Uterus (tissue), 4 donors: ENCODE data around the gene TMEM178B. TPM values are rescaled to one million over a fixed set of nuclear protein-coding genes. Genes with fewer than 3 reads are reported as not detected.

Experiments used
- DNase-seq, 2 donors: peaks; one replicate each; pipeline ENCODE4 v3.0.0-alpha.2; 2019 to 2020
- H3K27ac ChIP-seq, 2 donors: fragments of 200-600 bp; sonication (generic); 1 replicate in 1 of 2; 2 replicates in 1 of 2; pipeline ENCODE4 v1.5.1; 2016 to 2018
- H3K27me3 ChIP-seq, 2 donors: fragments of 200-600 bp; sonication (generic); one replicate each; pipeline ENCODE4 v1.5.1; 2018 to 2019; ENCODE audit warnings: control low read depth in 1 of 2
- H3K36me3 ChIP-seq, 2 donors: fragments of 200-600 bp; sonication (generic); one replicate each; pipeline ENCODE4 v1.5.1; 2019; ENCODE audit warnings: control low read depth in 1 of 2
- H3K4me1 ChIP-seq, 2 donors: fragments of 200-600 bp; sonication (generic); one replicate each; pipeline ENCODE4 v1.5.1; 2018 to 2019; ENCODE audit warnings: control low read depth in 1 of 2
- H3K4me3 ChIP-seq, 2 donors: fragments of 200-600 bp; sonication (generic); 1 replicate in 1 of 2; 2 replicates in 1 of 2; pipeline ENCODE4 v1.5.1; 2018 to 2019; ENCODE audit warnings: mild to moderate bottlenecking in 1 of 2
- H3K9me3 ChIP-seq, 2 donors: fragments of 200-600 bp; sonication (generic); one replicate each; pipeline ENCODE4 v1.5.1; 2019; ENCODE audit warnings: control low read depth in 1 of 2
- POLR2A ChIP-seq, 2 donors: fragments of 450-650 bp; IDR thresholded peaks; one replicate each; pipeline ENCODE4 v1.6.1; 2016; ENCODE audit warnings: antibody characterized with exemption in 2 of 2, mild to moderate bottlenecking in 1 of 2, moderate library complexity in 1 of 2
- intact Hi-C: fragments of 100-400 bp; cut with DNase I; formaldehyde crosslinking; loops from one replicate; pipeline ENCODE4 v1.15.1; 2023; ENCODE audit warnings: low total_unique reads
- total RNA-seq, 4 donors: library from RNA; depleted of rRNA in 3 of 4; stranded (reverse); fragments of >200 nt in 3 of 4; gene quantifications; one replicate each; pipeline versions ENCODE4 v1.1.0 to v1.2.4, GENCODE V29; 2014 to 2023
- TF ChIP-seq, protein P1 (sequence below), 4 experiments: fragments of 200-600 bp in 2 of 4; fragments of 450-650 bp in 2 of 4; sonication (generic) in 2 of 4; IDR thresholded peaks; one replicate each; pipeline ENCODE4 v1.5.1; 2016 to 2019; ENCODE audit warnings: antibody characterized with exemption in 4 of 4, mild to moderate bottlenecking in 2 of 4, moderate library complexity in 1 of 4
- donor health status: DM: yes; HTN: yes; CAD: no.

The TMEM178B gene
- total RNA-seq, 4 donors from 2014 or later: 0.76 to 3.0 TPM; not detected in 2

DNA sequence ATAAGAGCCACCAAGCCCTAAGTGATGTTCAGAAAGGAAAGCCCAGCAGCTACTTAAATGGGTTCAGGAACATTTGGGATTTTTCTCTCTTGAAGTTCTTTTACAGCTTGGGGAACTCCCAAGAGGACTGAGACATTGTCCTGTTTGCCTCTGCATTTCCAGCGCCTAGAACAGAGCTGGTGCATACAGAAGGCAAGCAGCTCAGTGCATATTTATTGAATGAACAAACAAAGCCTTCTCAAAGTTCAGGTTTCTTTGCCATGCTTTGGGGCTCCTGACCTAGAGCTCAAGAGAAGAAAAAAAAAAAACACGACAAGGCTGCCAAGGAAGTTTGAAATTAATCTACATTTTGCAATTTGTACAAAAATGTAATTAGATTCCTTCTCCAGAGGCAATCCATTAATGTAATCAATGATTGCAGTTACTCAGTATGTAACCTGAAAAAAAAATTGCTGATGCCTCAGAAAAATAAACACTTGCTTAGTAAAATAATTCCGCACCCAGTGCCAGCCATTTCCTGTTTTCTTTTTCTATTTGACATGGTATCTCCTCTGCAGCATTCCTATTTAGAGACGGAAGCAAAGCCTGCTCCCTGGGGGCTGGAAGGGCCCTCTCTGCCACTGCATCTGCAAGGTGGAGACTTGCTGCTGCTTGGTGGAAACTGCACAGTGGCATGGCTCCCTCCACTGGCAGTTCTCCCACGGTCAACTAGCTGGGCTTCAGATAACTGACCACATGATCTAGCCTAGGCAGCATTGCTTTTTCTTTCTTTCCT is 157.3 kb downstream of the TMEM178B start:
- Histone ChIP-seq H3K4me1 (no peaks in the 10 kb centered on the region), H3K27me3 (no peaks in the 10 kb centered on the region)
- intact Hi-C loops: no loop called here

DNA sequence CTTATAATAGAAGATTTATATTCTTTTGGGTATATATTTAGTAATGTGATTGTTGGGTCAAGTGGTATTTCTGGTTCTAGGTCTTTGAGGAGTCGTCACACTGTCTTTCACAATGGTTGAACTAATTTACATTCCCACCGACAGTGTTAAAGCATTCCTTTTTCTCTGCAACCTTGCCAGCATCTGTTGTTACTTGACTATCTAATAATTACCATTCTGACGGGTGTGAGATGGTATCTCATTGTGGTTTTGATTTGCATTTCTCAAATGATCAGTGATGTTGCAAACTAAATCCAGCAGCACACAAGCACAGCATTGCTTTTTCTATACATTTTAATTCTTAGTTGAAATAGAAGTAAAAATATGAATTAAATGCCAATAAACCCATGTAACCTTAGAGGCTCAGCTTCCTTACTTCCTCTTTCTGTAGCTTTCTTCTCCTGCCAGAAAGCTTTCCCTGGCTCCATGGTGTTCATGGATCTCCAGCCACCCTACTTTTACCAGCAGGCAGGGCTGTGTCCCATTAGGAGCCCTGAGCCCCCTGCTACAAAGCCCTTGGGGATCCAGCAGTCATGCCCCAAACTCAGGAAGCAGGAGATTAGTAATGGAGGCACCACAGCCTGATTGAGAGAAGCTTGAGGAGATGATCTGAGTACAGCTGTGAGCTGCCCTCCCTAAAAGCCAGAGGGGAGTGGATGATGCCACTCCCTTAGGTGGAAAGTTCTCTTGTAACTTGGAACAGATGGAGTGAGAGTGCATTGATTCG is 158.6 kb downstream of the TMEM178B start:
- Histone ChIP-seq H3K27me3 (no peaks in the 10 kb centered on the region), H3K27ac (no peak overlapping the region), H3K36me3 (no peaks in the 10 kb centered on the region), H3K4me1 (no peaks in the 10 kb centered on the region), H3K4me3 (no peak overlapping the region), H3K9me3 (no peaks in the 10 kb centered on the region)
- TF ChIP-seq, protein P1, sequence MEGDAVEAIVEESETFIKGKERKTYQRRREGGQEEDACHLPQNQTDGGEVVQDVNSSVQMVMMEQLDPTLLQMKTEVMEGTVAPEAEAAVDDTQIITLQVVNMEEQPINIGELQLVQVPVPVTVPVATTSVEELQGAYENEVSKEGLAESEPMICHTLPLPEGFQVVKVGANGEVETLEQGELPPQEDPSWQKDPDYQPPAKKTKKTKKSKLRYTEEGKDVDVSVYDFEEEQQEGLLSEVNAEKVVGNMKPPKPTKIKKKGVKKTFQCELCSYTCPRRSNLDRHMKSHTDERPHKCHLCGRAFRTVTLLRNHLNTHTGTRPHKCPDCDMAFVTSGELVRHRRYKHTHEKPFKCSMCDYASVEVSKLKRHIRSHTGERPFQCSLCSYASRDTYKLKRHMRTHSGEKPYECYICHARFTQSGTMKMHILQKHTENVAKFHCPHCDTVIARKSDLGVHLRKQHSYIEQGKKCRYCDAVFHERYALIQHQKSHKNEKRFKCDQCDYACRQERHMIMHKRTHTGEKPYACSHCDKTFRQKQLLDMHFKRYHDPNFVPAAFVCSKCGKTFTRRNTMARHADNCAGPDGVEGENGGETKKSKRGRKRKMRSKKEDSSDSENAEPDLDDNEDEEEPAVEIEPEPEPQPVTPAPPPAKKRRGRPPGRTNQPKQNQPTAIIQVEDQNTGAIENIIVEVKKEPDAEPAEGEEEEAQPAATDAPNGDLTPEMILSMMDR (IDR thresholded peaks at IDR 0.05): no peak
- no peak for TF ChIP-seq POLR2A (IDR thresholded peaks at IDR 0.05)
- DNase-seq: no peak
- intact Hi-C loops: no loop called here

More for the DNA sequence above, 157.3 kb downstream of the TMEM178B start:
- H3K4me3 ChIP-seq: no peak overlapping the region
- H3K27ac ChIP-seq: no peak overlapping the region
- no peaks in the 10 kb centered on the region for H3K9me3 ChIP-seq
- TF ChIP-seq, protein P1 (IDR thresholded peaks at IDR 0.05): no peak
- no peak for TF ChIP-seq POLR2A (IDR thresholded peaks at IDR 0.05)
- no peak for DNase-seq
- no peaks in the 10 kb centered on the region for H3K36me3 ChIP-seq

DNA sequence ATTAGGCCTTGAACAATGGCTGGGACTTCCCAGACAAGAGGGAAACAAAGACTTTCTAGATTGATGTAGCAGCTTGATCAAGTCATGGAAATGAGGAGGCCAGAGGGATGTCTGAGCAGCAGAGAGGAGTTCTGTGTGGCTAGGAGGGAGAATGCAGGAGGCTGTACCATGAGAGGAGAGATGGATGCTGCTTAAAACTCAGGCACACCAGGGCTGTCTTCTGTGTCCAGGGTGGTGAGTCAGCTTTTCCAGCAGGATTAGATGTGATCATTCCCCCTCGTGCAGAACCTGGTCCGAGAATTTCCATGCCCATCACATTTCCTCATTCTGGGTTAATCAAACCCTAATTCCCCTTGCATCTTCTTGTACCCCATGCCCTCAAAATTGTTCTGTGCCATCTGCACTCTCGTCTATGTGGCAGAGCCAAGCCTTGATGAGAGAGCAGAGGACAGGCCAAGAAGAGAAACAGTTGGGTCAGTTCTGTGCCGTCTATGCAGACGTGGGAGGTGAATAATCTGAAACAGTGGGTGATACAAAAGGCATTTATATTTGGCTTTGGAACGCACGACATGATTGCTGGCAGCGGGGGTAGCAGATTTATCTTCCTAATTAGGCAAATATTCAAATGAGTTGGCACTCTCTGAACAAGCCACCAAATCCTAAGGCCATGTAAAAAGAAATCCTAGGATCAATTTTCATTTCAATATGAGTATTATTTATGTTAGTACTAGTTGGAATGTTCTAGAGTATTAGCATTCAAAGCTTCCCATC is 160.7 kb downstream of the TMEM178B start:
- Histone ChIP-seq H3K4me1 (no peaks in the 10 kb centered on the region), H3K27me3 (no peaks in the 10 kb centered on the region), H3K4me3 (no peak overlapping the region), H3K9me3 (no peaks in the 10 kb centered on the region), H3K36me3 (no peaks in the 10 kb centered on the region), H3K27ac (no peak overlapping the region)
- DNase-seq: no peak
- no peak for TF ChIP-seq POLR2A (IDR thresholded peaks at IDR 0.05)
- intact Hi-C loops: no loop called here

DNA sequence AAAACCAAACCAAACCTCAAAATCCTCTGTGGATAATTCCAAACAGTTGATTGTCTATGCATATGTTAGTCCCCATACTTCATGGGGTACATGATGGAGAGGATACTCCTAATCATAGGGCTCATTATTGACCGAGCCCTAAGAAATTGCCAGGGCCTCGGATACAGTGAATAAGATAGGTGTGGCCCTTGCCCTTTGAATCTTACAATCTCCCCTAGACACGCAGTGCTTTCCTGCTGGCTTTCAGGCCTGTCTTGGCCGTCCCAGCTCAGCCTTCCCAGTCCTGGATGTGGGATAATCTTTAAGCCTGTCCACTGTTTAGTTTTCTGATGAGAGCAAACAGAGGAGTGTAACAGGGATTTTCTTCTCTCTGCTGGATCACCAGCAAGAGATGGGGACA is 161.8 kb downstream of the TMEM178B start:
- H3K4me1 ChIP-seq: no peaks in the 10 kb centered on the region
- intact Hi-C loops: no loop called here
- no peaks in the 10 kb centered on the region for H3K27me3 ChIP-seq
- DNase-seq: no peak
- no peak overlapping the region for H3K27ac ChIP-seq
- TF ChIP-seq, protein P1 (IDR thresholded peaks at IDR 0.05): no peak
- no peak for TF ChIP-seq POLR2A (IDR thresholded peaks at IDR 0.05)
- H3K36me3 ChIP-seq: no peaks in the 10 kb centered on the region
- H3K4me3 ChIP-seq: no peak overlapping the region
- no peaks in the 10 kb centered on the region for H3K9me3 ChIP-seq

DNA sequence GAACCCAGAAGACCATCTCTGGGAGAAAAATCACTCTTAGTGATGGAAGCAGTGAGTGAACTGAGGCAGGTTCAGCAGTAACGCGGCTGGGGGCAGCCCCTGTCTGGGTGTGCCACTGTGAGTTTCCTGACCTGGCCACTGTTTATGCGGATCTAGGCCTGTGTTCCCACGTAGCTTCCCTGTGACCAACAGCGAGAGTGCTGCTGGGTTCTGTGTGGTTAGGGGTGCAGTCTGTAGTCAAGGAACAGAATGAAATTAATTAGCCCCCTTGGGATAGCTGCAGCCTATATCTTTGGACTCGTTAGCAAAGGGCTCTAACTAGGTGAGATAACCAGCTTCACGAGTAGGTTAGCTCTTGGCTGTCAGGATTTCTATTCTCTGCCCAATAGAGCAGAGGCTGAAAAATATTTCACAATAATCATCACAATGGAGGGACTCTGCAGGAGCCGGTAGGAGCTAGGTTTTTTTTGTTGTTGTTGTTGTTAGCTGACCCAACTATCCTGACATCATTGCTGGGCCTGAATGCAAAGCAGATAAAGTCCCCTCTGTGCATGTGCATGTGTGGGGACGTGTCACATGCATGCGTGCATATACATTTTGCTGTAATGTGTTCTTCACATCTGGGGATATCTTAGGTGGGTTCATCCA is 164.9 kb downstream of the TMEM178B start:
- no peak overlapping the region for H3K4me3 ChIP-seq
- H3K4me1 ChIP-seq: no peaks in the 10 kb centered on the region
- H3K36me3 ChIP-seq: no peaks in the 10 kb centered on the region
- no peak for TF ChIP-seq POLR2A (IDR thresholded peaks at IDR 0.05)
- TF ChIP-seq, protein P1 (IDR thresholded peaks at IDR 0.05): no peak
- no peak for DNase-seq
- no peaks in the 10 kb centered on the region for H3K9me3 ChIP-seq
- H3K27ac ChIP-seq: no peak overlapping the region
- no peaks in the 10 kb centered on the region for H3K27me3 ChIP-seq
- intact Hi-C loops: no loop called here
